IPS-18c (cell line): ENCODE measurements around the gene OGDH.

Experiments
- H3K4me3 ChIP-seq: 2 replicates; pipeline ENCODE4 v1.7.0; 2013; ENCODE audit warnings: low read depth, mild to moderate bottlenecking, low read length, moderate library complexity; ENCODE audit not compliant: insufficient read depth
- H3K9me3 ChIP-seq: one replicate; pipeline ENCODE4 v1.6.1; 2013; ENCODE audit warnings: mild to moderate bottlenecking, low read length, moderate library complexity; ENCODE audit not compliant: control insufficient read depth, insufficient read depth

The OGDH gene

GRCh38 chr7:44754802-44755697, 148.6 kb downstream of the OGDH start:
- no peaks in the 10 kb centered on the region for H3K9me3 ChIP-seq
- H3K4me3 ChIP-seq = no peak overlapping the region

- Histone ChIP-seq H3K4me3 (no peak overlapping the region), H3K9me3 (no peaks in the 10 kb centered on the region)
Observed at GRCh38 chr7:44755698-44756627, 149.5 kb downstream of the OGDH start.

GRCh38 chr7:44756904-44757303, 150.5 kb downstream of the OGDH start:
- Histone ChIP-seq H3K9me3 (no peaks in the 10 kb centered on the region), H3K4me3 (no peak overlapping the region)

GRCh38 chr7:44757311-44757710, 150.9 kb downstream of the OGDH start:
- Histone ChIP-seq H3K4me3 (no peak overlapping the region), H3K9me3 (no peaks in the 10 kb centered on the region)

GRCh38 chr7:44757739-44758138, 151.3 kb downstream of the OGDH start:
- H3K9me3 ChIP-seq = no peaks in the 10 kb centered on the region
- no peak overlapping the region for H3K4me3 ChIP-seq
